ENCODE results near the gene CFAP74. TPM values are rescaled to one million over a fixed set of nuclear protein-coding genes. Genes with fewer than 3 reads are reported as not detected.
"Not testable (repeated sequence)": the region's sequence is repeated elsewhere in the genome, so short reads cannot be mapped to it uniquely, and the experiment has no call there.

Gene CFAP74
- total RNA-seq, 1 donor from 2014 or later: 4.6 TPM

DNA sequence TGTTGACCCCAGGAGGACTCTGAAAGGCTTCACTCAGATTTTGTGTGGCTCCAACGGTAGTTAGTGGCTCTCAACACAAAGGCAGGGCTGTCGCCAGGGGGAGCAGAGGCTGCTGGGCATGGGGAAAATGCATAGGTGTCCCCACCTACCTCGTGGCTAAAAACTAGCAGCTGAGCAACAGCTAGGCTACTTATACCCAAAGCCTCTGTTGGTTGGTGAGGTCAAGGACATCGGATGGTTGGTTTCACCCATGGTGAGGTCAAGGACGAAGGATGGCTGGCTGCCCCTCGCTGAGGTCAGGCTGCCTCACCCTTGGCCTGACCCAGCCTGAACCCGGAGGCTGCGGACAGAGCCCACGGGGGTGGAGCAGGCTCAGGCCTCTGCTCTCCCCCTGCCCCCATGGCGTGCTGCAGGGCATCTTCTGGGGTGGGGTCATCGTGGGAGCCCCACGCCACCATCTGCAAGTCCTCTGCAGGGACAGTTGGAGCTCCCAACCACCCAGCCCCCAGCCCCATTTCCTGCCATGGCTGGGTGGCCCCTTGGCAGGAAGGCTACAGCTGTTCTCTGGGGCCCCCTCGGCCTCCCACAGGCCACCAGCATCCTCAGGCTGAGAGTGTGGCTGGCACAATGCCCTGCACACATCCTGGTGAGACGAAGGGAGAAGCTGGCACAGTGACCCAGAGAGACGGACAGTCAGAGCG is 104.2 kb downstream of the CFAP74 start:
- no peak for DNase-seq (ENCODE audit: low spot score)

DNA sequence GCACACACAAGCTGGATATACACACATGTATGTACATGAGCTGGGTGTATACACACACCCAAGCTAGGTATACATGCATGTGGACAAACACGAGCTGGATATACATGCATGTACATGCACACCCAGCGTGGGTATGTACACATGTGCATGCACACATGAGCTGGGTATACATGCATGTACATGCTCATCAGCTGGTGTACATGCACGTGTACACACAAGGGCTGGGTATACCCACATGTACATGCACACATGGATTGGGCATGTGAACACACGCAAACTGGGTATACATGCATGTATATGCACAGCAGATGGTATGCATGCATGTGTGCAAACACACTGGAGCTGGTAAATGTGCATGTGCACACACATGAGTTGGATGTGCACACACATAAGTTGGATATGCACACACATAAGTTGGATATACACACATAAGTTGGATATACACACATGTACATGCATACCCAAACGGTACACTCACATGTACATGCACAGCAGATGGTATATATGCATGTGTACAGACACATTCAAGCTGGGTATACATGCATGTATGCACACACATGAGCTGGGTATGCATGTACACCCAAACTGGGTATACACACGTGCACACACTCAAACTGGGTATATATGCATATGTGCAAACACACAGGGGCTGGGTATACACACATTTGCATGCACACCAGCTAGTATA is 105.2 kb downstream of the CFAP74 start:
- no peak for DNase-seq (ENCODE audit: low spot score)

GRCh38 chr1:1895456-1896336 is 107.9 kb downstream of the CFAP74 start:
- DNase-seq (ENCODE audit: low spot score): no peak

GRCh38 chr1:1895060-1895418 is 108.5 kb downstream of the CFAP74 start:
- DNase-seq (ENCODE audit: low spot score): no peak

DNA sequence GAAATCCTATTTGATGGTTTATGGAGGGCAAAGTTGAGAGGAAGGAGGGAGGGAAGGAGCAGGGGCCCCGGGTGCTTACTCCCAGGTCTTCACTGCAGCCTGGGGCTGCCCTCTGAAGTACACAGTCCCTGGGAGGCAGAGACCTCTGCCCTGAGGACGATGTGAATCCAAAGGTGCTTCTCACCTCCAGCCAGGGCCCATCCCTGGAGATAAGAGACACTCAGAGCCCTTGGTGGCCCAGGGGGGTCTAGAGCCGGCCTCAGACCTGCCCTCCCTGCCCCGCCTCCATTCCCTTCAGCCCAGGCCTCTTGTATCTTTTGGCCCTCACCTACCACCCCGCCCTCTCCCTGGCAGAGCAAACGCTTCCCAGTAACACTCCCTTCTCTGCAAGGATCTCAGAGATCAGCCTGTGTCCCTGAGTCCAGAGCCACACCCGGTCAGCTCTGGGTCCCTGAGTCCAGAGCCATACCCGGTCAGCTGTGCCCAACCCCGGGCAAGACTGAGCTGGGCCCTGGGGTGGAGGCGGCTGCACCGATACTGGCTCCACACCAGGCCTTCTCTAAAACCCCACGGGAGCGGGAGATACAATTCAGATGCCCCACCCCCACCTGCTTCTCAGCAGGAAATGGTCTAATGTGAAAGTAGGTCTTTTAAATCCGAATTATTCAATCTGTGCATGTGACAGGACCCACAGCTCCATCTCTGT is 109.1 kb downstream of the CFAP74 start:
- DNase-seq (ENCODE audit: low spot score): no peak

DNA sequence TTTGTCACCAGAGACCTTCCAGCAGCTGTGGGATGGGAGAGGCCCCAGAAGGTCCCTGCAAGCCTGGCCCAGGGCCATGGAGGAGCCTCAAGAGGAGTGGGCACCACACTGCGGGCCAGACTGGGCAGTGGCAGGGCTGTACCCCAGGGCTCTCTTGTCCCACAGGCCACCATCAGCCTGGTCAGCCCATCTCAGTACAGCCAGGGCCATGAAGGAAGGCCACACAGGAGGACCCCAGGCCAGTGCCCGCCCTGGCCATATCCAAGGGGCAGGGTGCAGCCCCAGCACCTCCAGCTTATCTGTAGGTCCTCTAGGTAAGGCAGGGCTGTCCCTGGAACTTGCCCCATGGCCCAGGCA is 109.6 kb downstream of the CFAP74 start:
- no peak for DNase-seq (ENCODE audit: low spot score)

DNA sequence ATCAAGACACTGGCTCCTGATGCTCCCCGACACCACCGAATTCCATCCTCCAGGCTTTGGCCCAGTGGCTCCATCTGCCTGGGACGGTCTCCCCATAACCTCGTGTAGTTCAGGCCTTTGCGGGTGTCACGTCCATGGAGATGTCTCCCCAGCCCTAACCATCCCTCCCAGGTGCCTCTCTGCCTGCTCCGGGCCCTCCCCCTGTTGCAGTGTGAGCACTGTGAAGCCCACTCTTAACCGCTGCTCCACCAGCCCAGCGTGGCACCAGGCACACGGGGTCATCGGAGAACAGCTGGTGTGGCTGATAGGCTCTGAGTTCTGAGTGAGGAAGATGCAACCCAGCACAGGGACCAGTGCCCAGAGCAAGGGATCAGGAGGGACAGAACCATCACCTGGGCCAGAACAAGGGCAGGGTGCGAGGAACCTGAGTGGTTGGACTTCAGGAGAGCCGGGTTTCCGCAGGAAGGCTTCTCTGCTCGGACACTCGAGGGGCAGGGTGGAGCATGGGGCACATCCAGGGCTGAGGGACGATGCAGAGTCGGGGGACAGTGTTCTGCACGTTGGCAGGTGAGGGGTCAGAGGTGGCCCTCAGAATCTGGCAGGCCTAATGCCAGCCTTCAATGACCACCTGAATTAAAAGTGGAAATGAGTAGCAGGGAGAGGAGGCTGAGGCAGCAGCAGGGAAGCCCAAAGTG is 110.1 kb downstream of the CFAP74 start:
- DNase-seq (ENCODE audit: low spot score): no peak

DNA sequence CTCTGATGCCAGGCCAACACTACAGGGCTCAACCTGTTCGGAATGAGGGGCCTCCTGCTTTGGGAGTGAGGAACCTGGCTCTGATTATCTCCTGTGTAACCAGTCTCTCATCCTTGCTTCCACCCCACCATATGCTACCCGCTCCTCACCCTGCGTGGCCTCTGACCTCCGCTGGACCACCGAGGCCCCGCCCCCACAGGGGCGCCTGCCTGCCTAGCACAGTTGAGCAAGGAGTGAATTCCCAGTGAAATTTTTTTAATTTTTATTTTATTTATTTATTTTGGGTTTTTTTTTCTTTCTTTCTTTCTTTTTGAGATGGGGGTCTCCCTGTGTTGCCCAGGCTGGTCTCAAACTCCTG is 110.8 kb downstream of the CFAP74 start:
- no peak for DNase-seq (ENCODE audit: low spot score)

DNA sequence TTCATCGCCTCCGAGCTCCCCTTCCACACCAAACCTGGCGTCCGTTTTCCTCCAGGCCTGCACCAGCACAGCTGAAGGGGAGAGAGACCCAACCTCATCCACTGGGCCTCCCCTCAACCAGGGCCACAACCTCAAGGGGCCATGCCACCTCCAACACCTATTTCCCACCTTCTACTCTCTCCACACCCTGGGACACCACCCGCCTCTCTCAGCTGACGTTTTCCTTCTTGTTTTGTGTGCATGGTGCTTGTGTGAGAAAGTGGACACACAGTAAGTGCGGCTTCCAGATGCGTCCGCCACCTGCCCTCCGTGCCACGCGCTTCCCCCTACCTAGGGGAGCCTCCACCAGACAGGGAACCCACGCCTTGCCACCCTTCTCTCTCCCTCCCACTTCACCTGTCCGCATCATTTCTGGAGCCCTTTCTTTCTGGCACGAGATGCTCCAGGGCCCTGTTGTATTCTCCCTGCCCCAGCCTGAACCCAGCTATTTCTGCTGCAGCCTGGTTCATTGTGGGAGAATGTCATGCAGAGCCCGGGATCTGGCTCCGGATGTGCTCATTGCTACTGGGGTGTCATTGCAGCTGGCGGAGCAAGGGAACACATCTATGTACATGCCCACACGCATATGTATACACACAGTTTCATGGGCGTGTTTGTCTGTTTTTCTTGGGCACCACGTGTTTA is 111.4 kb downstream of the CFAP74 start:
- DNase-seq (ENCODE audit: low spot score): no peak

DNA sequence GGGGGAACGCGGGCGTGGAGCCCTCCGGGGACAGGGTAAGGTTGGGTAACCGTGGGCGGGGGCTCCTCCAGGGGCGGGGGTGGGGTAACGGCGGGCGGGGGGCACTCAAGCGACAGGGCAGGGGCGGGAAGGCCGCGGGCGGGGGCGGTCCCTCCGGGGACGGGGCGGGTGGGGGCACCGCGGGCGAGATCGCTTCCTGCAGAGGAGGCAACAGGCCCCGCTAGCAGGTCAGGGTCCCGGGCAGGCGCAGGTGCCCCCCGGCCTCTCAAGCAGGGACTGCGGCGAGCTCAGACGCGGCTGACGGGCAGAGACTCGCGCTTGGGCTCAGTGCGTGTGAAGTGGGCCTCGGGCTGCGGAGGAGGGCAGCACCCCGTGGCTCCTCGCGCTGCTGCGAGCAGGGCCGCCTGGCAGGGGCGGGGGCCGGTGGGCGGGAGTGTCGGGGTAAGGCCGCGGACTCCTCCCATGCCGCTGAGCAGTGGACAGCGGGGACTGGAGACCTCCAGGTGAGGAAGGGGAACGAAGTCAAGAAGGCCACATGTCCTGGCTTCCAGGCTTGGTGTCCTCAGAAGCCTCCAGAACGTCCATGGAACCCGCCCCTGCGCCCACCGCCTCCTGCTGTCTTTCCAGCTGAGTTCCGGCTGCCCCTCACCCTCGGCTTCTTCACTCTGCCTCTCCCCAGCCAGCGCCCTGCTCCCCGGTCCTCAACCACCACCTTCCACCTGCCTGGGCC is 112.1 kb downstream of the CFAP74 start:
- DNase-seq (ENCODE audit: low spot score): peak; percentile 82

DNA sequence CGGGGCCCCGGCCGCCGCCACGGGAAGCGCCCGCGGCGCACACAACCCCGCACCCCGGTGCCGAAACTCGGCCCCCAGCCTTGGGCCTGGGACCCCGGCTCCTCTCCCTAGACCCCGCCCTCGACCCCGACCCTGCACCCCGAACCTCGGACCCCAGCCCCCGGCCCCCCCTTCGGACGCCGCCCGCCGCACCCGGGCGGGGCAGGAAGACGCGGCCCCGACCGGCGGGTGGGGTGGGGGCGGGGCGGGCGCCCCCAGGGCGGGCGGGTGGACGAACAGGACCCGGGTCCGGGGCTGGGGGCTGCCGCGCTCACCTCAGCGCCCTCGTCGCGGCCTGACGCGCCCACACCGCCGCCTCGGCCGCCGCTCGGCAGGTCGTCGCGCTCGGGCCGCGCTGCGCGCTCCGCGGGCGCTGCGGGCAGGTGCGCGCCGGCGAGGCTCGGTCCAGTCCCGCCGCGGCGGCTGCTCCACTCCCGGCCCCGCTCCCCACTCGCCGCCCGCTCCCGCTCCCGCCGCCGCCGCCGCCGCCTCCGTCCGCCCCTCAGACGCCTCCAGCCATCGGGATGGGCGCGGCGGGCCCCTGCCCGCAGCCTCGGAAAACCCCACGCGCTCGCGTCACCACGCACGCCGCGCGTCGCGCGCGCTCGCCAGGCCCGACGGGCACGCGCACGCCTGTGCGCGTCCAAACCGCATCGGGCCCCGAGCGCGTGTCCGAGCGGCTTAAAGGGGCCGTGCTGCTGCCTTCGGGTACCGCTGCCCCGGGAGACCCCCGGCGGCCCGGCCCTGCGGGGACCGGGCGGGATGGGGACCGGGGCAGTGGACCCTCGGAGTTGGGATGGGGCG is 112.9 kb downstream of the CFAP74 start, which contains the start of gene GNB1:
GNB1 (minus strand) TSS at position 582 of the 843 bp plus-strand sequence. CDS start 65,634 bp downstream, outside the sequence.
- DNase-seq (ENCODE audit: low spot score): peak; percentile 93

GRCh38 chr1:1889847-1890505 is 113.6 kb downstream of the CFAP74 start:
- DNase-seq (ENCODE audit: low spot score): no peak

GRCh38 chr1:1889090-1889750 is 114.4 kb downstream of the CFAP74 start:
- DNase-seq (ENCODE audit: low spot score): no peak

DNA sequence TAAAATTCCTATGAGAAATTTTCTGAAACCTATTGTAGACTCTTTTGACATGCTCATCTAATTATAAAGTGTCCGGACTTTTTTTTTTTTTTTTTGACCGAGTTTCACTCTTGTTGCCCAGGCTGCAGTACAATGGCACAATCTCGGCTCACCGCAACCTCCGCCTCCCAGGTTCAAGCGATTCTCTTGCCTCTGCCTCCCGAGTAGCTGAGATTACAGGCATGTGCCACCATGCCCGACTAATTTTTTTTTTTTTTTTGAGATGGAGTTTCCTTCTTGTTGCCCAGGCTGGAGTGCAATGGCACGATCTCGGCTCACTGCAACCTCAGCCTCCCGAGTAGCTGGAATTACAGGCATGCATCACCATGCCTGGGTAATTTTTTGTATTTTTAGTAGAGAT is 119.7 kb downstream of the CFAP74 start:
- DNase-seq (ENCODE audit: low spot score): not testable (repeated sequence)

DNA sequence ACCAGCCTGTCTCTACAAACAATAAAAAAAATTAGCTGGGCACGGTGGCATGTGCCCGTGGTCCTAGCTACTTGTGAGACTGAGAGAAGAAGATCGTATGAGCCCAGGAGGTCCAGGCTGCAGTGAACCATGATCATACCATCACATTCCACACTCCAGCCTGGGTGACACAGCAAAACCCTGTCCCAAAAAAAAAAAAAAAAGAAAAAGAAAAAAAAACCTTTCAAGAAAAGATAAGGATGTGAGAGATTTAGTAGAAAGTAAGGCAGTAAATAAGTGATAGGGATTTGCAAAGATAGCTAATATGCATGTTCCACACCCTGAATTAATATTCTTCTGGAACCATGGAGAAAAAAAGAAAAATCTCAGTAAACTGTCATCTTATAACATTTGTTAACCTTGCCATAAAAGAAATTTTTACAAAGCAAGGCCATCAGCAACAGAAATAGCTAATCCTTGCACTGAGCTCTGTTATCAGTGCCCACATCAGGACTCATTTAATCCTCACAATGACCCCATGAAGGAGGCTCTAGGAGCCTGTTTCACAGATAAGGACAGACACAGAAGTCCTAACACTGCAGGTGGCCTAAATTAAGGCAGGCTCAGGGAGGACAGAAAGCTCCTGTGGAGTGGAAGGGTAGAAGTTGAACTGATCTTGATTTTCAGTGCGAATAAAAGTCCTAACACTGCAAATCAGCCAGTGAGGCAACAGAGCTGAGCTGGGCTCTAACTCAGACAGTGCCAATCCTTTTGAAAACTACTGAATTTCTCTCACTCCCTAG is 120.3 kb downstream of the CFAP74 start:
- no peak for DNase-seq (ENCODE audit: low spot score)

DNA sequence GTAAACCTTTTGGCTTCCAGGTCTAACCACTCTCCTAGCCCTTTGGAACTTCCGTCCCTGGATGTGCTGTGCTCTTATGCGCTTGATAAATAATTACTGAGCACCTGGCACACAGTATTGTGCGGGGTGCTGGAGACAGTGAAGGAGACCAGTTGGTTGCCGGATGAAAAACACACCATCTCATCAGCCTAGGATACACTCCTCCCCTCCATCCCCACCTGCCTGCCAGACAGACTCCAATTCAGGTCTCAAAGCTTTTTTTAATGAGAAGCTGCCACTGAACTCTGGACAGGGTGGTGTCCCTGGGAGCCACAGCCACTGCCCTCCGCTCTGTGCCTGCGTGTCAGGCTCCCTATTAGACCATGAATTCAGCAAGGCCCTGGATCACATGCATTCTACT is 121.9 kb downstream of the CFAP74 start:
- no peak for DNase-seq (ENCODE audit: low spot score)
